Ascending aorta (tissue), 2 donors: ENCODE data around the gene BRF1. TPM values are rescaled to one million over a fixed set of nuclear protein-coding genes. Genes with fewer than 3 reads are reported as not detected.

Source experiments
- DNase-seq, 2 donors: peaks; one replicate each; pipeline ENCODE4 v3.0.0-alpha.2; 2019; ENCODE audit warnings: low spot score in 2 of 2
- H3K27ac ChIP-seq, 2 donors: fragments of 200-600 bp; sonication (generic); one replicate each; pipeline ENCODE4 v1.5.1; 2016 to 2017; ENCODE audit warnings: mild to moderate bottlenecking in 1 of 2
- H3K27me3 ChIP-seq: fragments of 200-600 bp; sonication (generic); one replicate; pipeline ENCODE4 v1.5.1; 2017
- H3K36me3 ChIP-seq, 2 donors: fragments of 200-600 bp; sonication (generic); one replicate each; pipeline ENCODE4 v1.5.1; 2016
- H3K4me1 ChIP-seq, 2 donors: fragments of 200-600 bp; sonication (generic); one replicate each; pipeline ENCODE4 v1.5.1; 2016 to 2017; ENCODE audit warnings: mild to moderate bottlenecking in 1 of 2
- H3K4me3 ChIP-seq, 2 donors: fragments of 200-600 bp; sonication (generic); one replicate each; pipeline ENCODE4 v1.5.1; 2016 to 2017; ENCODE audit warnings: mild to moderate bottlenecking in 1 of 2
- H3K9me3 ChIP-seq, 2 donors: fragments of 200-600 bp; sonication (generic); one replicate each; pipeline ENCODE4 v1.5.1; 2016
- intact Hi-C: fragments of 100-400 bp; cut with DNase I; formaldehyde crosslinking; loops from one replicate; pipeline ENCODE4 v1.15.1; 2023
- total RNA-seq: library from RNA; depleted of rRNA; stranded (reverse); fragments of >200 nt; gene quantifications from one replicate; pipeline ENCODE4 v1.1.0, GENCODE V29; 2016
- TF ChIP-seq, protein P1 (sequence below), 3 experiments: fragments of 200-600 bp in 2 of 3; fragments of 450-650 bp in 1 of 3; sonication (generic) in 2 of 3; IDR thresholded peaks; one replicate each; pipeline ENCODE4 v1.5.1; 2016 to 2019; ENCODE audit warnings: antibody characterized with exemption in 3 of 3, mild to moderate bottlenecking in 1 of 3, moderate library complexity in 1 of 3

Gene BRF1
- total RNA-seq, 1 donor from 2014 or later: 60.9 TPM

- Histone ChIP-seq H3K36me3 (no peaks in the 10 kb centered on the region), H3K9me3 (no peaks in the 10 kb centered on the region), H3K4me1 (peaks cover 4 to 15% of the 10 kb centered on the region in 2 donors), H3K27me3 (no peaks in the 10 kb centered on the region), H3K27ac (peak overlapping the region; percentile 94 to 97), H3K4me3 (no peak overlapping the region)
- no peak for DNase-seq
- TF ChIP-seq, protein P1, sequence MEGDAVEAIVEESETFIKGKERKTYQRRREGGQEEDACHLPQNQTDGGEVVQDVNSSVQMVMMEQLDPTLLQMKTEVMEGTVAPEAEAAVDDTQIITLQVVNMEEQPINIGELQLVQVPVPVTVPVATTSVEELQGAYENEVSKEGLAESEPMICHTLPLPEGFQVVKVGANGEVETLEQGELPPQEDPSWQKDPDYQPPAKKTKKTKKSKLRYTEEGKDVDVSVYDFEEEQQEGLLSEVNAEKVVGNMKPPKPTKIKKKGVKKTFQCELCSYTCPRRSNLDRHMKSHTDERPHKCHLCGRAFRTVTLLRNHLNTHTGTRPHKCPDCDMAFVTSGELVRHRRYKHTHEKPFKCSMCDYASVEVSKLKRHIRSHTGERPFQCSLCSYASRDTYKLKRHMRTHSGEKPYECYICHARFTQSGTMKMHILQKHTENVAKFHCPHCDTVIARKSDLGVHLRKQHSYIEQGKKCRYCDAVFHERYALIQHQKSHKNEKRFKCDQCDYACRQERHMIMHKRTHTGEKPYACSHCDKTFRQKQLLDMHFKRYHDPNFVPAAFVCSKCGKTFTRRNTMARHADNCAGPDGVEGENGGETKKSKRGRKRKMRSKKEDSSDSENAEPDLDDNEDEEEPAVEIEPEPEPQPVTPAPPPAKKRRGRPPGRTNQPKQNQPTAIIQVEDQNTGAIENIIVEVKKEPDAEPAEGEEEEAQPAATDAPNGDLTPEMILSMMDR (IDR thresholded peaks at IDR 0.05): no peak
- intact Hi-C loops: loop anchor here (5.0 to 10.0 kb wide), 2 partner anchors 68 to 84 kb away; partner anchors contain the start of genes BTBD6 and TEX22
These were observed 12.2 kb upstream of the BRF1 start for GRCh38 chr14:105312973-105313372.

DNA sequence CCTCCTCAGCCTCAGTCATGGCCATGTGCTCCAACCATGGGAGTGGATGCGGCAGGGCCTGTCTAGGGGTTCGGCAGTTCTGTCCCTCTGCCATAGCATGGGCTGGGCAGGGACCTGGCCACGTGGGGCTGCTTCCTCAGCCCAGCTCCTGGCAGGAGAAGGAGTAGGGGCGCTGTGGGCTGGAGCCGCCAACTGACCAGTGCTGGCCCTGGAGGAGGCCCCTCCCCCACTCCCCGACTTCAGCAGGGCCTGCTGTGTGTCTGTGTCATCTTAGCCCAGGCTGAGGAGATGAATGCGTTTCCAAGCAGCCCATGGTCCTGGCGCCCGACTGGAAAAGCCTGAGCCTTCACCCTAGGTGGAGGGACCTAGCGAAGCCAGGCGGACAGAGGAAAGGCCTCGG is 11.0 kb upstream of the BRF1 start:
- intact Hi-C loops: loop anchor here (5.0 to 10.0 kb wide), 2 partner anchors 67 to 85 kb away; partner anchors contain the start of genes BTBD6 and TEX22
- Histone ChIP-seq H3K4me1 (peaks cover 4 to 11% of the 10 kb centered on the region in 2 donors), H3K27ac (no peak overlapping the region), H3K4me3 (no peak overlapping the region), H3K27me3 (no peaks in the 10 kb centered on the region), H3K36me3 (no peaks in the 10 kb centered on the region), H3K9me3 (no peaks in the 10 kb centered on the region)
- TF ChIP-seq, protein P1 (IDR thresholded peaks at IDR 0.05): no peak
- no peak for DNase-seq

GRCh38 chr14:105309371-105309770 is 8.6 kb upstream of the BRF1 start:
- DNase-seq: no peak
- intact Hi-C loops: loop anchor here (10.0 kb wide), 1 partner anchor 1465 kb away; the partner anchor contains the start of gene PPP1R13B
- Histone ChIP-seq H3K4me3 (no peak overlapping the region), H3K27ac (no peak overlapping the region), H3K4me1 (peaks cover 0 to 2% of the 10 kb centered on the region in 2 donors), H3K9me3 (no peaks in the 10 kb centered on the region), H3K27me3 (no peaks in the 10 kb centered on the region), H3K36me3 (no peaks in the 10 kb centered on the region)
- TF ChIP-seq, protein P1 (IDR thresholded peaks at IDR 0.05): no peak

GRCh38 chr14:105307052-105307727 is 6.4 kb upstream of the BRF1 start:
- TF ChIP-seq, protein P1 (IDR thresholded peaks at IDR 0.05): no peak
- Histone ChIP-seq H3K4me1 (no peaks in the 10 kb centered on the region), H3K9me3 (no peaks in the 10 kb centered on the region), H3K27me3 (no peaks in the 10 kb centered on the region), H3K4me3 (no peak overlapping the region), H3K36me3 (no peaks in the 10 kb centered on the region), H3K27ac (no peak overlapping the region)
- intact Hi-C loops: loop anchor here (10.0 kb wide), 1 partner anchor 1462 kb away; the partner anchor contains the start of gene PPP1R13B
- no peak for DNase-seq

GRCh38 chr14:105305791-105306190 is 5.0 kb upstream of the BRF1 start:
- Histone ChIP-seq H3K9me3 (no peaks in the 10 kb centered on the region), H3K4me3 (no peak overlapping the region), H3K27me3 (no peaks in the 10 kb centered on the region), H3K4me1 (peaks cover 0 to 3% of the 10 kb centered on the region in 2 donors), H3K36me3 (no peaks in the 10 kb centered on the region), H3K27ac (no peak overlapping the region)
- TF ChIP-seq, protein P1 (IDR thresholded peaks at IDR 0.05): no peak
- no peak for DNase-seq
- intact Hi-C loops: loop anchor here (10.0 kb wide), 1 partner anchor 1461 kb away; the partner anchor contains the start of gene PPP1R13B
